Germinal center (tissue), 1 donor: ENCODE measurements around the gene COX5B.
"Not testable (repeated sequence)": the region's sequence is repeated elsewhere in the genome, so short reads cannot be mapped to it uniquely, and the experiment has no call there.

ENCODE experiments used
- DNase-seq: peaks from one replicate; pipeline ENCODE4 v3.0.0; 2012; ENCODE audit warnings: mixed read lengths, low spot score

Gene COX5B

DNA sequence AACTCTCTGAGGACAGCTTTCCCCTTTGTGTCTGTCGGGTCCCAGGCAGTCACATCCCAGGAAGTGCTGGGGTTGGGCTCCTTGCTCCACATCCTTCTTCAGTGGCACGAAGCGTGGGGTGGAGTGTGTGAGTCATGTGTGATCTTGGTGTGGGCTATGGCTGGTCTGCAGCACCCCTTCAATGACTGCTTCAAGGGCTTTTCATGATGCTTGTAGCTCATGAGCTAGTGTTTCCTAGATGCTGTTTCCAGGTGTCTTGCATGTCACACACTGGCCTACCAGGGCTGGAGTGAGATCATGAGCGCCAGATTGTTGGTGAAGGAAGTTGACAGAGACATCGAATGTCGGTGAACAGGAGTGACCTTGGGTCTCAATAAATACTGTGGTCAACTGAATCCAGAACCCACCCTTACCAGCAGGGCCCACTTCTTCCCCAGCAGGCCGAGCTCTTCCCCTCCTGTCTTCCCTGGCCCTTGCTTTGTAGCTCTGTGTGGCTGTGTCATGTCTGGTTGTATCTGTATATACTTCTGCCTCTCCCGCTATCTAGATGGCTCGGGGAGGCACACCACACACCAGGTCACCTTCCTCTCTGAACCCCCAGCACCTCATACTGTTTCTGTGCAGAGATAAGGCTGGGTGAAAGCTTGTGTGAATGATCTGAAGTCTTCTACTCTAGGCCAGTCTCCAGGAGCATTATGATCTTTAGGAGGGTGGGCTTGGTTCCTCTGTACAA is 27.5 kb downstream of the COX5B start:
- no peak for DNase-seq

DNA sequence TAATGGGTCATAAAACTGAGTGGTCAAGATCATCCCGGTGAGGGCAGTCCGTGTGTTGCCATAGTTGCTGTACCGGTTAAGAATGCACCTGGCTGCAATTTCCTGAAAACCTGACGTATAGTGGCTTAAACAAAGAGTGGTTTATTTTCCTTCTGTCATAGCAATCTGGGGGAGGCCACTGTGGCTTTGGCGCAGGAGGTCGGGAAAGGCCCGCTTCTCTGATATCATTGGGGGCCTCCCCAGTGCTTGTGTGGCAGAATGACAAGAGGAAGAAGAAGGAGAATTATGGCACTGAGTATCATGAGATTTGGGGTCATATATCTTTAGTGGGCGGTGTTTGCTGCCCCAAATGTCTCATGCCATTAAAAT is 28.0 kb downstream of the COX5B start:
- DNase-seq: no peak

DNA sequence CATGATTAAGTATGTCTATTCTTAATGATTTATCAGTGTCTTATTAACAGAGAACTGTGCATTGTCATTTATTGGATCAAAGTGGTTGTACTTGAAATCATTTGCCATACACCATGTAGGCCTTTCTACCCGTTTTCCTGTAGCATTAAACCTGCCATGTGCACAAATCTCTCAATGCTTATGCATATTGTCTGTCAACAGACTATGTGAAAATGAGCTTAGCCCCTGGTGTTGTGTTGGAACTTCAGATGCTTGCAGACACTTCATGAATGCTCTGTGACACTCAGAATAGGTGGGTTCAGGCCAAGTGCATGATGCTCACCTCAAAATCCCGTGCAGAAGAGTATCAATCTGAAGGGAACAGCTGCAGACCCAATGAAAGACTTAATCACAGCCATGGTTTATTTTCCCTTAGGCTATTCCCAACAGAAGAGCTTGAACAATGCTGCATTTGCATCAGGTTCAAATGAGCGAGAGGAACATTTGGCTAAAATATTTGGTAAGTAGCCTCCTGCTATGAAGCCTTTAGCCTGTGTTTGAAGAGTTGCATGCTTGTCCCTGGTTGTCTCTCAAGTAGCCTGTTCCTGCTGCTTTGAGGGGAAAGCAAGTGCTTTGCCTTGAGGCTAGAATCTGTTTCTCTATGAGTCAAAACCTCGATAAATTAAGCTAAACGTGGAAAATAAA is 29.7 kb downstream of the COX5B start:
- no peak for DNase-seq

DNA sequence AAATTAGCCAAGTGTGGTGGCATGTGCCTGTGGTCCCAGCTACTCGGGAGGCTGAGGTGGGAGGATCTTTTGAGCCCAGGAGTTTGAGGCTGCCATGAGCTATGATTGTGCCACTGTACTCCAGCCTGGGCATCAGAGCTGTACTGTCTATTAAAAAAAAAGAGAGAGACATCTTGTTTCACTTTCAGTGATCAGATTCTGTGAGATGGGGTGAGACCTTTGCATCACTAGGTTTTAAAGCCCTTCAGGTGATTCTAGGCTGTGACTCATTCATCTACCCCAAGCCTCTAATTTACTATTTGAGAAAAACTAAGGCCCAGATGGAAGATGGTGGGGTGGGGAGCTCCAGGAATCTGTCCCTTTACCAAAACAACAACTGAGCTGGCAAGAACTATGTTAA is 30.8 kb downstream of the COX5B start:
- no peak for DNase-seq

DNA sequence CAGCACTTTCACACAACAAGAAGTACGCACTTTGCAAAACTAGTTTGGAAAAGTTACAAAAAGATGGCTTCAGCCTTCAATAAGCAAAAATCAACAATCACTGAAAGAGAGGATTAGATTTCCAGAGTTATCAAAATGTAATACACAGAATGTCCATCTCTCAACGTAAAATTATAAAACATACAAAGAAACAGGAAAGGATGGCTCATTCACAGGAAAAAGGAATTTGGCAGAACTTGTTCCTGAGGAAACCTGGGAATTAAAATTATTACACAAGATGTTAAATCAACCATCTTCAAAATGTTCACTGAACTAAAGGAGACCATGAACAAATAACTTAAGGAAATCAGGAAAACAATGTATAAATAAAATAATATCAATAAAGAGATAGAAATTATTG is 31.6 kb downstream of the COX5B start:
- DNase-seq: no peak

DNA sequence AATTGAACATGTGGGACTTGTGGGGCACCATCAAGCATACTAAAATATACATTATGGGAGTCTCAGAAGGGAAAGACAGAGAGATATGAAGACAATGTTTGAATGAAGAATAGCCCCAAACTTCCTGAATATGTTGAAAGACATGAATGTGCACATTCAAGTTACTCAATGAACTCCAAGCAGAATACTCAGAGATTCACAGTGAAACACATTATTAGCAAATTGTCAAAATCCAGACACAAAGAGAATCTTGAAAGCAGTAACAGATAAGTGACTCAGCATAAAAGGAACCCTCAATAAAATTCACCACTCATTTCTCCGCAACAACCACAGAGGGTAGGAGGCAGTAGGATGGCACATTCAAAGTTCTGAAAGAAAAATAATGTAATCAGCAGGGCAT is 32.4 kb downstream of the COX5B start:
- no peak for DNase-seq

DNA sequence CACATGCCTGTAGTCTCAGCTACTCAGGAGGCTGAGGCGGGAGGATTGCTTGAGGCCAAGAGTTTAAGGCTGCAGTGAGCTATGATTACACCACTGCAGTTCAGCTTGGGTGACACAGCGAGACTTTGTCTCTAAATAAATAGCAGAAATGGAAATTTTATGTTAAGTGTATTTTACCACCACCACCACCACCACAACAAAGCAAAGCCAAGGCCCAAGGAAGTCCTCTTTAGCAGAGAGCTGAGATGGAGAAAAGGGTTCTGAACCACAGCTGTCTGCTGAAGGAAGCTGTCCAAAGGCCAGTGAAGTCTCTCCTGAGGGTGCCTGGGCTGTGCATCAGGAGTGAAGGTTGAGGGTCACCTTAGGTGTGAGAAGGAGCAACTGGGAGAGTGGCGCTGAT is 41.4 kb downstream of the COX5B start:
- DNase-seq: not testable (repeated sequence)

DNA sequence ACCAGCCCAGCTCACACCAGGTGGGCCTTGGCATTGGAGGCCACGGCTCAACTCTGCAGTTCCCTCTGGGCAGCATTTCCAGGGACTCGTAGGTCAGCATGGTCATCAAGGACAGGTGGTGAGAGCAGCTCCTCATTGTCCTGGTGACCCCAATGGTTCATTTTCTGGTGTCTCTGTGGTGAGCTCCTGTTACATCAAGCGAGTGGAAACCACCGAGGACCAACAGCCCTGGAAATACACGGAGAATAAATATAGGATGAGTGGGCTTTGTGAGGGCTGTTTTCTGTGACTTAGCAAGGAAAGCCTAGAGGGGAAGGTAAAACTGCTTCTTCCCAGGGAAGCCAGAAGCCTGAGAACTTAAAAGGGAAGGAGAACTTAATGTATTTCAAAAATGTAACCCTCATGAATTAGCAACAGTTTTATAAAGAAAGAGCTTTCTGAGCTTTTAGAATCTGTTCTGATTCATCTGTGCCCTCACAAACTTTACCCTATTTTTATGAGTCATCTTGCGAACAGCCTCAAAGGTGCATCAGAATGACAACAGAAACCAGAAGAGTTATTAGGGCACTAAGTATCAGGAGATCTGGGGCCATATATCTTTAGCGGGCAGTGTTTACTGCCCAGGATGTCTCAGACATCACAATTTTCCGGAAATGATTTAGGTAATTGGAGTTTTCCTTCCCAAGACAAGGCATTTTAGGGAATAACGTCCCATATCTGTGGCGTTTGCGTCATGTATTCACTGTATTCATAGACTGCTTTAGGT is 42.4 kb downstream of the COX5B start:
- DNase-seq: no peak

DNA sequence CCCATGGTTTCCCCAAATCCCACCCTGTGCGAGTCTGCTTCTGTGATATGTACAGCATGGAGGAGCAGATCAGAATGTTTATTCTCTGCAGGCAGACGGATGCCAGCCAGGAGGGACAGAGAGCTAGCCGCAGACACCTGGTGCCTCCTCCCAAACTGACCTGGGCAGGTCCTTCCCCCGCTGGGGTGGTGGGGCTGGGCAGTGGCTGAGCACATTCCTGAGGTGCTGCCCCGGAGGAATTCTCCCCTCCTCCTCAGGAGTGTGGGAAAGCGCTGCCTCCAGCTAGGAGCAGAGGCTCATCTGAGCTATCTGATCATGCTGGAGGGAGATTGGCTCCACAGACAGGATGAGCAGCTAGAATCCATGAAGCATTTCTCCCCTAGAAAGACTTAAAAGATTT is 45.3 kb downstream of the COX5B start:
- no peak for DNase-seq

DNA sequence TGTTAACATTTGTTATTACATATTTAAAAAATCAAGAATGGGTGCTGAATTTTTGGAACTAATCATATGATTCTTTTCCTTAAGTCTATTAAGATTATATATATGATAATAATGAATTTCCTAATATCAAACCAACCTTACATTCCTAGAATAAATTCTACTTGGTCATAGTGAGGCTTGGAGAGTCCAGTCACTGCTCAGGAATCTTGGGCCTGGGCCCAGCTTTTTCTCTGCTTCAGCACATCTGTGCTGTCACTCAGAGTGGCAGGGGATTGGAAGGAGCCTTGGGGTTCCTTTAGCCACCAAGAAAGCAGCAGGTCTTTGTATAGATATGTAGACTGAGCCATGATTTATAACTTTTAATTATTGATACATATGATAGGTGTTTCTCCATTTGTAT is 47.6 kb downstream of the COX5B start:
- DNase-seq: no peak

DNA sequence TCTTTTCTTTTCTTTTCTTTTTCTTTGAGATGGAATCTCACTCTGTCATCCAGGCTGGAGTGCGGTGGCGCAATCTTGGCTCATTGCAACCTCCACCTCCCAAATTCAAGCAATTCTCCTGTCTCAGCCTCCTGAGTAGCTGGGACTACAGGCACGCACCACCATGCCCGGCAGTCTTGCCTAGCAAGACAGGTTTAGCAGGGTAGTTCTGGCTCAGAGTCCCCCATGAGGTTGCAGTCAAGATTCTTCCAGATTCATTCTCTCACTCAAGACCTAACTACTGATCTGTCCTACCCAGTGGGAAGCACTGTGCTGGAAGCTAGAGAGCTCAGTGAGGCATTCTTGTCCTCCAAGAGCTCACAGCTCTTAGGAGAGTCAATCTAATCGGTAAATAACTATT is 49.9 kb downstream of the COX5B start:
- DNase-seq: no peak

DNA sequence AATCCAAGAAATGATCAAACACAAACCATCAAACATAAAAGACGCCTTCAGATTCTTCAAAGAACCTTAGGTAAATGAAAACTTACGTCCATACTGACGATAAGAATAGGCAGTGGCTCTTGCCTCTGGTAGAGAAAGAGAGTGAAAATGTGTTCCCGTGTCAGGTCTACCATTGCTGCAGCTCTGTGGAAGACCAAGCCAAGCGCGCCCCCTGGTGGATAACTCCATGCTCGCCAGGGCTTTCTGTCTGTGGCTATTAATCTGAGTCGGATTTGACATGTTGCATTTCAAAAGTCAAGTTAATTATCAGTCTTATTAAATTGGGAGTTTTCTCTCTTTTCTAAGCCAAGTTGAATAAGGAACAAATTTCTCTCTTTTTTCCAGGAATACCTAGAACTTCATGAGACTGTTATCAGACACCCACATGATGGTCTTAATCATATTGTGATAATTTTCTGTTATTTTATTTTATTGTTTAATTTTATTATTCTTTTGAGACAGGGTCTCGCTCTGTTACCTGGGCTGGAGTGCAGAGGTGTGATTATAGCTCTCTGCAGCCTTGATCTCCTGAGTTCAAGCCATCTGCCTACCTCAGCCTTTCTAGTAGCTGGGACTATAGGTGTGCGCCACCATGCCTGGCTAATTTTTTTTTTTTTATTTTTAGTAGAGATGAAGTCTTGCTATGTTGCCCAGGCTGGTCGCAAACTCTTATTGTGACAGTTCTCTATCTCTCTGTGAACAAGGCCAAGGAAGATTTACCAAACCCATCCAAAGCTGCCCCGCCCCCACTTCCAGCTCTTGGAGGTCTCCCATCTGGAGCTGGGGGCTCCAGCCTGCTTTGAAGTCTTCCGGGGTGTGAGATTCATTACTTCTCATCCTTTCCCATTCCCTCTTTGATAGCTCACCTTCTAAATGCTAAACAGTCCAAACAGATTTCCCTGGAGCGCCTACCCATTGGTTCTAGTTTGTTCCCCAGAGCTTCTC is 51.7 kb downstream of the COX5B start:
- DNase-seq: peak; percentile 82
